Lower leg skin (tissue), 4 donors: ENCODE results near the gene TAC3. TPM values are rescaled to one million over a fixed set of nuclear protein-coding genes. Genes with fewer than 3 reads are reported as not detected.
A peak's percentile ranks its signal among the peaks of the same experiment; 100 is the strongest.
"Not testable (repeated sequence)": the region's sequence is repeated elsewhere in the genome, so short reads cannot be mapped to it uniquely, and the experiment has no call there.

Source experiments
- DNase-seq, 2 donors: peaks; one replicate each; pipeline ENCODE4 v3.0.0-alpha.2; 2019; ENCODE audit warnings: low spot score in 2 of 2
- H3K4me3 ChIP-seq: fragments of 200-600 bp; sonication (generic); 2 replicates; pipeline ENCODE4 v1.5.1; 2017; ENCODE audit warnings: mild to moderate bottlenecking, low read depth; ENCODE audit not compliant: poor library complexity, severe bottlenecking
- CTCF ChIP-seq, 3 donors: fragments of 450-650 bp; IDR thresholded peaks; one replicate each; pipeline ENCODE4 v1.5.1; 2016; ENCODE audit warnings: antibody characterized with exemption in 3 of 3, mild to moderate bottlenecking in 3 of 3, moderate library complexity in 2 of 3
- POLR2A ChIP-seq, 2 donors: fragments of 450-650 bp; IDR thresholded peaks; one replicate each; pipeline ENCODE4 v1.6.1; 2016 to 2017; ENCODE audit warnings: antibody characterized with exemption in 2 of 2, mild to moderate bottlenecking in 1 of 2, moderate library complexity in 1 of 2
- WGBS, 2 donors: methylation state at CpG; one replicate each; pipeline ENCODE4 v1.1.5; 2018; 5-methylcytosine and 5-hydroxymethylcytosine counted together
- intact Hi-C: fragments of 100-400 bp; cut with DNase I; formaldehyde crosslinking; loops from one replicate; pipeline ENCODE4 v1.15.0; 2023; ENCODE audit warnings: low total_unique reads
- total RNA-seq, 4 donors: library from RNA; depleted of rRNA; stranded (reverse); fragments of >200 nt; gene quantifications; one replicate each; pipeline ENCODE4 v1.1.0, GENCODE V29; 2016

Gene TAC3
- total RNA-seq, 4 donors from 2014 or later, result 0.46 TPM; not detected in 3

GRCh38 chr12:56987551-56988053 lies 28.7 kb downstream of the TAC3 start:
- H3K4me3 ChIP-seq, result no peak overlapping the region
- DNase-seq, result peak; percentile 71 to 95
- WGBS, 2 donors, result 20 to 22% methylated on average over 11 of the region's 11 CpGs
- intact Hi-C loops, result loop anchor here (5.0 kb wide), 1 partner anchor 230 kb away; no protein-coding TSS in a partner anchor
- TF ChIP-seq CTCF (IDR thresholded peaks at IDR 0.05) (peak in 2 of 3 donors; percentile 53 to 89), POLR2A (IDR thresholded peaks at IDR 0.05) (no peak)

GRCh38 chr12:56987011-56987410 lies 29.3 kb downstream of the TAC3 start:
- DNase-seq, result peak in 1 of 2 donors; percentile 54
- intact Hi-C loops, result loop anchor here (5.0 kb wide), 1 partner anchor 230 kb away; no protein-coding TSS in a partner anchor

GRCh38 chr12:56985714-56986113 lies 30.6 kb downstream of the TAC3 start:
- 45 to 59% methylated on average over 5 of the region's 6 CpGs for WGBS, 2 donors
- intact Hi-C loops, result loop anchor here (5.0 kb wide), 1 partner anchor 228 kb away; no protein-coding TSS in a partner anchor
- peak in 1 of 2 donors; percentile 83 for DNase-seq

More at GRCh38 chr12:56987011-56987410, 29.3 kb downstream of the TAC3 start:
- H3K4me3 ChIP-seq, result no peak overlapping the region
- TF ChIP-seq CTCF (IDR thresholded peaks at IDR 0.05) (no peak), POLR2A (IDR thresholded peaks at IDR 0.05) (no peak)

GRCh38 chr12:56983386-56983785 lies 32.9 kb downstream of the TAC3 start:
- 98 to 99% methylated on average over 4 of the region's 4 CpGs for WGBS, 2 donors
- H3K4me3 ChIP-seq, result no peak overlapping the region
- TF ChIP-seq CTCF (IDR thresholded peaks at IDR 0.05) (no peak), POLR2A (IDR thresholded peaks at IDR 0.05) (no peak)
- intact Hi-C loops, result no loop called here
- DNase-seq, result no peak

More at GRCh38 chr12:56985714-56986113, 30.6 kb downstream of the TAC3 start:
- not testable (repeated sequence) for H3K4me3 ChIP-seq

GRCh38 chr12:56982578-56983236 lies 33.6 kb downstream of the TAC3 start:
- WGBS, 2 donors, result 86 to 94% methylated on average over 2 to 3 of the region's 3 CpGs
- intact Hi-C loops, result not testable (repeated sequence)

GRCh38 chr12:56980941-56981530 lies 35.3 kb downstream of the TAC3 start:
- intact Hi-C loops, result no loop called here
- DNase-seq, result no peak
- TF ChIP-seq POLR2A (IDR thresholded peaks at IDR 0.05) (no peak), CTCF (IDR thresholded peaks at IDR 0.05) (no peak)
- 88 to 98% methylated on average over 4 of the region's 4 CpGs for WGBS, 2 donors
- H3K4me3 ChIP-seq, result no peak overlapping the region

More at GRCh38 chr12:56982578-56983236, 33.6 kb downstream of the TAC3 start:
- not testable (repeated sequence) for DNase-seq, H3K4me3 ChIP-seq
